NCI-H128 (cell line): ENCODE measurements around the gene REPIN1.

Experiments
- DNase-seq: peaks from one replicate; lab custom pipeline; 2025; ENCODE audit not compliant: unreplicated experiment; lab: John Stamatoyannopoulos, UW

The REPIN1 gene

GRCh38 chr7:150368096-150368883 lies at the start of gene REPIN1:
Gene REPIN1 (plus strand): TSS chr7:150368822. CDS start chr7:150369712, 890 bp downstream.
- DNase-seq: peak; percentile 57

GRCh38 chr7:150321788-150322113 lies 46.9 kb upstream of the REPIN1 start:
- DNase-seq: no peak

GRCh38 chr7:150322114-150322832 lies 46.3 kb upstream of the REPIN1 start:
- no peak for DNase-seq

GRCh38 chr7:150322833-150323681 lies 45.6 kb upstream of the REPIN1 start, which contains the start of the genes ACTR3C and LRRC61:
Gene ACTR3C (minus strand): TSS chr7:150323545. CDS start chr7:150295296, 28,249 bp downstream.
Gene LRRC61 (plus strand): TSS chr7:150323355. CDS start chr7:150336862, 13,507 bp downstream.
- DNase-seq: peak; percentile 53

- DNase-seq: no peak
Measured at GRCh38 chr7:150323682-150324372, 44.8 kb upstream of the REPIN1 start.

- no peak for DNase-seq
Measured at GRCh38 chr7:150324373-150324961, 44.2 kb upstream of the REPIN1 start.

- DNase-seq: no peak
Measured at GRCh38 chr7:150325110-150325611, 43.5 kb upstream of the REPIN1 start.

- DNase-seq: no peak
Measured at GRCh38 chr7:150325901-150326300, 42.7 kb upstream of the REPIN1 start.

- DNase-seq: no peak
Measured at GRCh38 chr7:150326657-150327268, 41.9 kb upstream of the REPIN1 start.

GRCh38 chr7:150327308-150327707 lies 41.3 kb upstream of the REPIN1 start:
- no peak for DNase-seq

- DNase-seq: no peak
Measured at GRCh38 chr7:150329331-150330120, 39.1 kb upstream of the REPIN1 start.

GRCh38 chr7:150330211-150330885 lies 38.3 kb upstream of the REPIN1 start:
- DNase-seq: no peak

- no peak for DNase-seq
Measured at GRCh38 chr7:150332852-150333635, 35.6 kb upstream of the REPIN1 start.

GRCh38 chr7:150333659-150334058 lies 35.0 kb upstream of the REPIN1 start:
- DNase-seq: no peak

GRCh38 chr7:150334108-150334507 lies 34.5 kb upstream of the REPIN1 start:
- no peak for DNase-seq

- DNase-seq: no peak
Measured at GRCh38 chr7:150335108-150335773, 33.4 kb upstream of the REPIN1 start.

GRCh38 chr7:150335774-150336112 lies 32.9 kb upstream of the REPIN1 start:
- DNase-seq: no peak
